ENCODE measurements around the gene CEP128. TPM values are rescaled to one million over a fixed set of nuclear protein-coding genes. Genes with fewer than 3 reads are reported as not detected.

CEP128 gene
- total RNA-seq, 1 experiment from 2014 or later: 27.3 TPM

DNA sequence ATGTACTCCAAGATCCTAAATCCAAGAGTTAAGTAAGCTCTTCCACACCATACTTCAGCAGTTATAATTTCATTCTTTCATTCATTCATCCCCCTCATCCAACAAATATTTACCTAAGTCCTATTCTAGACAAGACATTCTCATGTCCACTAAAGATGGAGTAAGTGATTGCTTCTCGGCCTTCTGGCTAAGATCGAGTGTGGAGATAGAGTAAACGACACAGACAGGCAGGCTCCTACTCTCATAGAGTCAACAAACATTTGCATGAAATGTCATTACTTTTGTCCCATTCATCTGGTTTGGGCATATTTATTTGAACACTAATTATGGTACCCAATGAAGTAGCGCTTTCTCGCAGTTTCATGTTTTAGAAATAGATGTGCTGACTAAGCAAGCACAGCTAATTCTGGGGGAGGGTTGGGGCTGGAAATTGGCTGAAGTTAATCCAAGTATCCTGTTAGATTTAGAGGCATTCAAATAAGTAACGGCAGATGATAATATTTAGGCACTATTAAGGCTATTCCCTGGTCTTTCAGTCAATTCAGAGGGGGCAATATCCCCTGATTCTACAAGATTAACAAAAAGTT is 176.5 kb downstream of the CEP128 start:
- H3K9me3 ChIP-seq (ENCODE audit: low read depth, low read length, poor library complexity, severe bottlenecking): no peaks in the 10 kb centered on the region

DNA sequence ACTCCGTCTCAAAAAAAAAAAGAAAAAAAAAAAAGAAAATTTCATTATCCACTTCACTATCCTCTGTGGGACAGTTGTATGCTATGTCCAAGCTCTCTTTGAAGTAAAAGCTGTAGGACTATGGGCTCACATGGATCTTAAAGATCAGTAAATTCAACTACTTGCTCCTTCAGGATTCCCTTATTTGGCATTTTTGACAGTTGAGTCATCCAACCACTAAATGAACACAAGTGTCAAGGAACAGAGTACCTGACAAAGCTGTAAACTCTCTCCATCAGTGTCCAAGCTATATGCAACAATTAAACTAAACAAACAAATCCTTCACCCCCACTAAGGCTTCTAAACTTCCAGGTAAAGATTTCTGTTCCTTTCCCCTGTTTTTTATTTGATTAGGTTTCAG is 177.0 kb downstream of the CEP128 start:
- intact Hi-C loops (cut with micrococcal nuclease; ENCODE audit: unreplicated experiment): no loop called here
- TF ChIP-seq, protein P1, sequence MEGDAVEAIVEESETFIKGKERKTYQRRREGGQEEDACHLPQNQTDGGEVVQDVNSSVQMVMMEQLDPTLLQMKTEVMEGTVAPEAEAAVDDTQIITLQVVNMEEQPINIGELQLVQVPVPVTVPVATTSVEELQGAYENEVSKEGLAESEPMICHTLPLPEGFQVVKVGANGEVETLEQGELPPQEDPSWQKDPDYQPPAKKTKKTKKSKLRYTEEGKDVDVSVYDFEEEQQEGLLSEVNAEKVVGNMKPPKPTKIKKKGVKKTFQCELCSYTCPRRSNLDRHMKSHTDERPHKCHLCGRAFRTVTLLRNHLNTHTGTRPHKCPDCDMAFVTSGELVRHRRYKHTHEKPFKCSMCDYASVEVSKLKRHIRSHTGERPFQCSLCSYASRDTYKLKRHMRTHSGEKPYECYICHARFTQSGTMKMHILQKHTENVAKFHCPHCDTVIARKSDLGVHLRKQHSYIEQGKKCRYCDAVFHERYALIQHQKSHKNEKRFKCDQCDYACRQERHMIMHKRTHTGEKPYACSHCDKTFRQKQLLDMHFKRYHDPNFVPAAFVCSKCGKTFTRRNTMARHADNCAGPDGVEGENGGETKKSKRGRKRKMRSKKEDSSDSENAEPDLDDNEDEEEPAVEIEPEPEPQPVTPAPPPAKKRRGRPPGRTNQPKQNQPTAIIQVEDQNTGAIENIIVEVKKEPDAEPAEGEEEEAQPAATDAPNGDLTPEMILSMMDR (conservative IDR thresholded peaks at IDR 0.05; ENCODE audit: low read depth, low read length): no peak
- no peak for TF ChIP-seq EZH2 (IDR thresholded peaks at IDR 0.05; ENCODE audit: borderline replicate concordance, low read depth, low read length, poor library complexity, severe bottlenecking)
- H3K36me3 ChIP-seq (ENCODE audit: insufficient read depth, low read length, poor library complexity, severe bottlenecking): no peaks in the 10 kb centered on the region
- no peaks in the 10 kb centered on the region for H3K4me1 ChIP-seq (ENCODE audit: insufficient read depth, low read length, poor library complexity, severe bottlenecking)
- ChIA-PET CTCF (no interaction called here), POLR2A (ENCODE audit: low non-redundant PET) (no interaction called here)
- no peak overlapping the region for H3K4me3 ChIP-seq (ENCODE audit: low read depth, low read length, poor library complexity, severe bottlenecking)
- no peaks in the 10 kb centered on the region for H3K27me3 ChIP-seq (replicated peaks; ENCODE audit: insufficient read depth, low read depth, low read length, poor library complexity)
- no TSS peak for BruUV-seq (replicated peaks)
- H3K27ac ChIP-seq (ENCODE audit: low read depth, low read length, poor library complexity, severe bottlenecking): no peak overlapping the region
- H3K9me3 ChIP-seq (ENCODE audit: low read depth, low read length, poor library complexity, severe bottlenecking): no peaks in the 10 kb centered on the region
- no peak for DNase-seq (ENCODE audit: low spot score)

More for the DNA sequence above, 176.5 kb downstream of the CEP128 start:
- no peak for DNase-seq (ENCODE audit: low spot score)
- BruUV-seq (replicated peaks): no TSS peak
- ChIA-PET CTCF (no interaction called here), POLR2A (ENCODE audit: low non-redundant PET) (no interaction called here)
- no peak overlapping the region for H3K27ac ChIP-seq (ENCODE audit: low read depth, low read length, poor library complexity, severe bottlenecking)
- TF ChIP-seq, protein P1 (conservative IDR thresholded peaks at IDR 0.05; ENCODE audit: low read depth, low read length): no peak
- TF ChIP-seq EZH2 (IDR thresholded peaks at IDR 0.05; ENCODE audit: borderline replicate concordance, low read depth, low read length, poor library complexity, severe bottlenecking): no peak
- intact Hi-C loops (cut with micrococcal nuclease; ENCODE audit: unreplicated experiment): no loop called here
- H3K36me3 ChIP-seq (ENCODE audit: insufficient read depth, low read length, poor library complexity, severe bottlenecking): no peaks in the 10 kb centered on the region
- H3K4me3 ChIP-seq (ENCODE audit: low read depth, low read length, poor library complexity, severe bottlenecking): no peak overlapping the region
- no peaks in the 10 kb centered on the region for H3K27me3 ChIP-seq (replicated peaks; ENCODE audit: insufficient read depth, low read depth, low read length, poor library complexity)
- H3K4me1 ChIP-seq (ENCODE audit: insufficient read depth, low read length, poor library complexity, severe bottlenecking): no peaks in the 10 kb centered on the region

DNA sequence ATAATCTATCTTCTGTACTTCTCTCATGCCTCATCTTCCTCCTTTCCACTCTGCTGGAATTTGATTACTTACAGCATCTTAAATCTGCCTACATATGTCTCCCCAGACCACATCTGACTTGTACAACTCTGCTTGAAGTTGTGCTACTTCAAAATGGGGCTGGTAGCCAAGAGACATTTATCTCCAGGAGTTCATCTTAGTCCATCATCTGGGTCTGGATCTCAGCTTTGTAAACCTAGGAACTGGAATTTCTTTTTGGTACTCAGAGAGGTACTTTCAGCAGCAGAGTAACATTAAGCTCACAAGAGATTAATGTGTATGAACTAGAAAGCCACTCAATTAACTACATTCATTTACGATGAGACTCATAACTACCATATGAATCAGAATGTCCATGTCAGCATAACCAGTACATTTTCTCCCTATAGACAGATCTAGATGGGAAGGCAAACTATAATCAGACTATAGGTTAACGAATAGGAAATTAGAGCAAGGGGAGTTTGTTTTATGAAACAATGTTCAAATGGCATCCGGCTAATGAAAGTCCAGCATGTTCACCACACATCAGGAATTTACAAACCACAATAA is 178.8 kb downstream of the CEP128 start:
- H3K27ac ChIP-seq (ENCODE audit: low read depth, low read length, poor library complexity, severe bottlenecking): no peak overlapping the region
- POLR2A ChIA-PET (ENCODE audit: low non-redundant PET): no interaction called here
- H3K4me3 ChIP-seq (ENCODE audit: low read depth, low read length, poor library complexity, severe bottlenecking): no peak overlapping the region
- no peaks in the 10 kb centered on the region for H3K27me3 ChIP-seq (replicated peaks; ENCODE audit: insufficient read depth, low read depth, low read length, poor library complexity)
- H3K4me1 ChIP-seq (ENCODE audit: insufficient read depth, low read length, poor library complexity, severe bottlenecking): no peaks in the 10 kb centered on the region
- no TSS peak for BruUV-seq (replicated peaks)
- intact Hi-C loops (cut with micrococcal nuclease; ENCODE audit: unreplicated experiment): no loop called here
- H3K9me3 ChIP-seq (ENCODE audit: low read depth, low read length, poor library complexity, severe bottlenecking): no peaks in the 10 kb centered on the region
- CTCF ChIA-PET: no interaction called here
- DNase-seq (ENCODE audit: low spot score): no peak
- TF ChIP-seq EZH2 (IDR thresholded peaks at IDR 0.05; ENCODE audit: borderline replicate concordance, low read depth, low read length, poor library complexity, severe bottlenecking): no peak
- TF ChIP-seq, protein P1 (conservative IDR thresholded peaks at IDR 0.05; ENCODE audit: low read depth, low read length): no peak
- no peaks in the 10 kb centered on the region for H3K36me3 ChIP-seq (ENCODE audit: insufficient read depth, low read length, poor library complexity, severe bottlenecking)

All from A673 (cell line).